GM06990 (cell line): ENCODE results near the gene EHBP1.

Experiments
- DNase-seq: peaks from one replicate; pipeline ENCODE4 v3.0.0-alpha.2; 2011; ENCODE audit not compliant: insufficient read length; ENCODE audit errors: extremely low read depth
- H3K27me3 ChIP-seq: replicated peaks from 2 replicates; pipeline ENCODE4 v1.6.0; 2011; ENCODE audit warnings: low read length; ENCODE audit not compliant: control insufficient read depth, insufficient read depth
- H3K36me3 ChIP-seq: 2 replicates; pipeline ENCODE4 v1.5.1; 2011; ENCODE audit warnings: low read length; ENCODE audit not compliant: control insufficient read depth, insufficient read depth
- H3K4me3 ChIP-seq: replicated peaks from 2 replicates; pipeline ENCODE4 v1.5.1; 2011; ENCODE audit warnings: low read depth, mild to moderate bottlenecking, control low read depth, low read length
- TF ChIP-seq, protein P1 (sequence below): IDR thresholded peaks from 2 replicates; pipeline ENCODE4 v1.5.1; 2011; ENCODE audit warnings: low read length, control low read depth, mild to moderate bottlenecking, inconsistent platforms; ENCODE audit not compliant: insufficient read depth, poor library complexity, severe bottlenecking

EHBP1 gene

DNA sequence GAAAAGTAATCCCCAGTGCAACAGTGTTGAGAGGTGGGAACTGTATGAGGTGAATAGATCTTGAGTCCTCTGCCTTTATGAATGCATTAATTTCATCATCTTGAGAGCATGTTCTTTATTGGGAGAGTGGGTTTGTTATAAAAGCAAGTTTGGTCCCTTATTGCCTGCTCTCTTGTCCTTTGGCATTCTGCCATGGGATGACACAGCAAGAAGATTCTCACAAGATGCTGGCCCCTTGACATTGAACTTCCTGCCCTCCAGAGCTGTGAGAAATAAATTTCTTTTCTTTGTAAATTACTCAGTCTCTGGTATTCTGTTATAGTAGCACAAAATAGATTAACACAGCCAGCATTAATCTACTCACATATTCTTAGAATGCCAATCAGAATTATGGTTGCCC, 108.6 kb downstream of the EHBP1 start:
- no peak for DNase-seq
- TF ChIP-seq, protein P1, sequence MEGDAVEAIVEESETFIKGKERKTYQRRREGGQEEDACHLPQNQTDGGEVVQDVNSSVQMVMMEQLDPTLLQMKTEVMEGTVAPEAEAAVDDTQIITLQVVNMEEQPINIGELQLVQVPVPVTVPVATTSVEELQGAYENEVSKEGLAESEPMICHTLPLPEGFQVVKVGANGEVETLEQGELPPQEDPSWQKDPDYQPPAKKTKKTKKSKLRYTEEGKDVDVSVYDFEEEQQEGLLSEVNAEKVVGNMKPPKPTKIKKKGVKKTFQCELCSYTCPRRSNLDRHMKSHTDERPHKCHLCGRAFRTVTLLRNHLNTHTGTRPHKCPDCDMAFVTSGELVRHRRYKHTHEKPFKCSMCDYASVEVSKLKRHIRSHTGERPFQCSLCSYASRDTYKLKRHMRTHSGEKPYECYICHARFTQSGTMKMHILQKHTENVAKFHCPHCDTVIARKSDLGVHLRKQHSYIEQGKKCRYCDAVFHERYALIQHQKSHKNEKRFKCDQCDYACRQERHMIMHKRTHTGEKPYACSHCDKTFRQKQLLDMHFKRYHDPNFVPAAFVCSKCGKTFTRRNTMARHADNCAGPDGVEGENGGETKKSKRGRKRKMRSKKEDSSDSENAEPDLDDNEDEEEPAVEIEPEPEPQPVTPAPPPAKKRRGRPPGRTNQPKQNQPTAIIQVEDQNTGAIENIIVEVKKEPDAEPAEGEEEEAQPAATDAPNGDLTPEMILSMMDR: no peak
- H3K4me3 ChIP-seq: no peak overlapping the region
- no peaks in the 10 kb centered on the region for H3K27me3 ChIP-seq
- H3K36me3 ChIP-seq: no peaks in the 10 kb centered on the region

DNA sequence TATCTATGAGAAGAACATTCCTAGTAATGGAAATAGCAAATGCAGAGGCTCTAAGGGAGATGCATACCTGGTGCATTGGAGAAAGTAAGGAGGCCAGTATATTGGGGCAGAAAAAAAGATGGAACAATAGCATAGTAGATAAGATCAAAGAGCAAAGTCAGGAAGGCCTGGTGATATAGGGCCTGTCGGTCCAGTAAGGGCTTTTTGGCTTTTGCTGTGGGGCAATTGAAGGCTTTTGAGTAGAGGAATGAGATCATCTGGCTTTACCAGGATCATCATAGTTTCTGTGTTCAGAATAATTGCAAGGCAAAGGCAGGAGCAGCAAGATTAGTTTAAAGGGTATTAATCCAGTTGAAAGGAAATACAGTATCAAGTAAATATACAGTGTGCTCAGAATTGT, 111.8 kb downstream of the EHBP1 start:
- TF ChIP-seq, protein P1: no peak
- Histone ChIP-seq H3K27me3 (no peaks in the 10 kb centered on the region), H3K4me3 (no peak overlapping the region), H3K36me3 (no peaks in the 10 kb centered on the region)
- no peak for DNase-seq

DNA sequence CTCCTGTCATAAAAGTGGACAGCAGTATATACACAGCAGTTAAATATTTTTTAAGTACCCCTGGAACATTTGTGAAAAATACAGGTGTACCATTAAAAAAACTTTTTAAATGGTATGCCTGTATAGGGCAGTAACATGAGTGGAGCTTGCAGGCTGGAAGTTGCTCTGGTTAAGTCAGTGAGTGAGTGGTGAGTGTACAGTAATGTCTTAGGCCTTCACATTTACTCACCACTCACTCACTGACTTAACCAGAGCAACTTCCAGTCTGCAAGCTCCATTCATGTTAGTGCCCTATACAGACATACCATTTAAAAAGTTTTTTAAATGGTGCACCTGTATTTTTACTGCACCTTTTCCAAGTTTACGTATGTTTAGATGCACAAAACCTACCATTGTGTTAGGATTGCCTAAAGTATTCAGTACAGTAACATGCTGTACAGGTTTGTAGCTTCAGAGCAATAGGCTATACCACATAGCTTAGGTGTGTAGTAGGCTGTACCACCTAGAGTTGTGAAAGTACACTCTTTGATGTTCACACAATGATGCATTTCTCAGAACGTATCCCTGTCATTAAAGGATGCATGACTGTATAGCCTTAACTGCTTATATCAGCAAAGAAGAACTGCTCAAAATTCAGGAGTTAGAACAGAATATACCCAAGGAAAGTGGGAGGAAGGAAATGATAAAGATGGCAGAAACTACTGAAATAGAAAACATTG, 112.6 kb downstream of the EHBP1 start:
- TF ChIP-seq, protein P1: no peak
- no peaks in the 10 kb centered on the region for H3K27me3 ChIP-seq
- DNase-seq: no peak
- no peaks in the 10 kb centered on the region for H3K36me3 ChIP-seq
- H3K4me3 ChIP-seq: no peak overlapping the region

DNA sequence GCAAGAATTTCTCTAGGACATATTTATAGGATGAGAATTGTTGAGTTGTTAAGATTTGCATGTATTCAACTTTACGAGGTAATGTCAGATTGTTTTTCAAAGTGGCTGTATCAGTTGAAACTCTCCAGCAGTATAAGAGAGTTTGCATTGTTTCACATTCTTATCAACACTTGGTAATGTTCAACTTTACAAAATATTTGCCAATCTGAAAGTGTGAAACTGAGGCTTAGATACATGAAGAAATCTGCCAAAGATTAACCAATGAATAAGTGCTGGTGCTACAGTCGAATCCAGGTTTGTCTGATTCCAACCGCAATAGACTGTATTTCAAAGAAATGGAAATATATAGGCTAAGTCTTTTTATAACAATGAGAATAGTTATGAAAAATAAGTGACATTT, 117.0 kb downstream of the EHBP1 start:
- TF ChIP-seq, protein P1: no peak
- H3K27me3 ChIP-seq: no peaks in the 10 kb centered on the region
- no peak overlapping the region for H3K4me3 ChIP-seq
- no peaks in the 10 kb centered on the region for H3K36me3 ChIP-seq
- no peak for DNase-seq

DNA sequence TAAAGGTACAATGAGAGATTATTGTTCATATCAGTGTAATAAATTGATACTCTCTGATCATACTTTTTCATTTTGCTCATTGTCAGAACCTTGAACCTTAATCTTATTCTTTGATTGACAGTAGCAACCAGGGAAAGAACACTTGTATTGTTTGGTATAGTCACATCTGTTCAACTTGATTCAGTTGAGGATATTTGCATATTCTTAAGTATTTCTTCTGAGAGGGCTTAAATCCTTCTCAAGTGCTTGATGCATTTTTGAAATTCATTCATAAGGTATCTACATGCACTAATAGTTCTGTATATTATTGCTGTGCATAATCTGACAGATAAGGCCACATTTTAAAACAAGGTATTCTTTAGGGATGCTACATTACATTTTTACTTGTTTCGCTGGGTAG, 118.9 kb downstream of the EHBP1 start:
- H3K4me3 ChIP-seq: no peak overlapping the region
- TF ChIP-seq, protein P1: no peak
- DNase-seq: no peak
- no peaks in the 10 kb centered on the region for H3K27me3 ChIP-seq
- H3K36me3 ChIP-seq: no peaks in the 10 kb centered on the region

DNA sequence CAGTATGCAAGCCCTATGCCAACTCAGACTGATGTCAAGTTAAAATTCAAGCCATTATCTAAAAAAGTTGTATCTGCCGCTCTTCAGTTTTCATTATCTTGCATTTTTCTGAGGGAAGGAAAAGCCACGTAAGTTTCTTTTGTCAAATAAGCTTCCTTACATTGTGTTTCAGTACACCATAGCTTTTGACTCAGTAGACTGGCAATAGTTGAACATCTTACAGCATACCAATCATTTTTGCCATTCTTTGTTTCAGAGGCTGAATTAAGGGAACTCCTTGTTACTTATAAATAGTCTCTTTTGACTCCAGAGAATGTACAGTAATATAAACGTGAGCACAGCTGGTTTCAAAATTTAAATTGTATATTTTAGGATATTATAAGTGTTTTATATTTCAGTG, 120.6 kb downstream of the EHBP1 start:
- DNase-seq: no peak

More for the DNA sequence above, 120.6 kb downstream of the EHBP1 start:
- no peak overlapping the region for H3K4me3 ChIP-seq
- H3K36me3 ChIP-seq: no peaks in the 10 kb centered on the region
- TF ChIP-seq, protein P1: no peak
- no peaks in the 10 kb centered on the region for H3K27me3 ChIP-seq
